GM12878 (cell line): ENCODE measurements around the gene C7orf33.

ENCODE experiments used
- MXI1 ChIP-seq: fragments of 150-350 bp; IDR thresholded peaks from 2 replicates; pipeline ENCODE4 v1.6.1; 2011; ENCODE audit warnings: low read depth, mild to moderate bottlenecking, inconsistent platforms, low read length, improper control_type of control experiment
- TF ChIP-seq, protein P1 (sequence below), 3 experiments: IDR thresholded peaks in 2 of 3; conservative IDR thresholded peaks in 1 of 3; 2 replicates each; pipeline ENCODE4 v1.5.1; 2011; ENCODE audit warnings: low read depth in 3 of 3, low read length in 3 of 3, mild to moderate bottlenecking in 3 of 3, control low read depth in 2 of 3, moderate library complexity in 2 of 3, inconsistent platforms in 1 of 3, mixed read lengths in 1 of 3; ENCODE audit not compliant: control insufficient read depth in 2 of 3, insufficient read depth in 1 of 3; ENCODE audit errors: extremely low read depth in 1 of 3
- TF ChIP-seq, protein P2 (sequence below): fragments of 450-650 bp; IDR thresholded peaks from 2 replicates; pipeline ENCODE4 v1.6.1; 2016; ENCODE audit warnings: mild to moderate bottlenecking

DNA sequence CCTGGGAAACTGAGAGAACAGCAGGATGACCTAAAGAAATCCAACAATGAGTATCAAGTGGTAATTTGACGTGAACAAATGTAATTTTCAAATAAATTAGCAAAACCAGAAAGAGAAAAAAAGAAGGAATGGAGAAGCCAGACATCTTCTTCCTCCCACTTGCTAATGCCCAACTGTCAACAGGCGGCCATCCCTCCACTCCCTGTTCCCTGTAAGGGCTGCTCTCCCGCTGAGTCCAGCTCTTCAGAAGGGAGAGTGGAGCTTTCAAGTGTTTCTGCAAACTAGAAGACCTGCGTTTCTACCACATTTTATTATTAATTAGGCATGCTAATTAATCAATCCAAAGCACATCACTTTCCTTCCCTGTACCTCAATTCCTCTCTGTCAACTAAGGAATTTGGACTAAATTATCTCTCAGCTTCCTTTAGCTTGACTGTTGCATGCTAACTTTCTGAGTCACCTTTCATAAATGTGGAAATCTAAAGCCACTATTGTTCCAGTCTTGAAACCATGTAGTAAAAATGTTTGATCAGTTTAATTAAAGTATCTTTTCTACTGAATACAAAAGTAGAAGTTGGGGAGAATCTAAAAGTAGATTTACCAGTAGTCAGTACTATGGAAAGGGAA, 59.8 kb downstream of the C7orf33 start:
- no peak for TF ChIP-seq MXI1
- TF ChIP-seq, protein P1, sequence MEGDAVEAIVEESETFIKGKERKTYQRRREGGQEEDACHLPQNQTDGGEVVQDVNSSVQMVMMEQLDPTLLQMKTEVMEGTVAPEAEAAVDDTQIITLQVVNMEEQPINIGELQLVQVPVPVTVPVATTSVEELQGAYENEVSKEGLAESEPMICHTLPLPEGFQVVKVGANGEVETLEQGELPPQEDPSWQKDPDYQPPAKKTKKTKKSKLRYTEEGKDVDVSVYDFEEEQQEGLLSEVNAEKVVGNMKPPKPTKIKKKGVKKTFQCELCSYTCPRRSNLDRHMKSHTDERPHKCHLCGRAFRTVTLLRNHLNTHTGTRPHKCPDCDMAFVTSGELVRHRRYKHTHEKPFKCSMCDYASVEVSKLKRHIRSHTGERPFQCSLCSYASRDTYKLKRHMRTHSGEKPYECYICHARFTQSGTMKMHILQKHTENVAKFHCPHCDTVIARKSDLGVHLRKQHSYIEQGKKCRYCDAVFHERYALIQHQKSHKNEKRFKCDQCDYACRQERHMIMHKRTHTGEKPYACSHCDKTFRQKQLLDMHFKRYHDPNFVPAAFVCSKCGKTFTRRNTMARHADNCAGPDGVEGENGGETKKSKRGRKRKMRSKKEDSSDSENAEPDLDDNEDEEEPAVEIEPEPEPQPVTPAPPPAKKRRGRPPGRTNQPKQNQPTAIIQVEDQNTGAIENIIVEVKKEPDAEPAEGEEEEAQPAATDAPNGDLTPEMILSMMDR (IDR thresholded peaks at IDR 0.05 in 2 of 3, conservative IDR thresholded peaks at IDR 0.05 in 1 of 3; ENCODE audit: control insufficient read depth in 2 of 3, extremely low read depth in 1 of 3, insufficient read depth in 1 of 3, low read depth in 3 of 3, low read length in 3 of 3), result no peak
- TF ChIP-seq, protein P2, sequence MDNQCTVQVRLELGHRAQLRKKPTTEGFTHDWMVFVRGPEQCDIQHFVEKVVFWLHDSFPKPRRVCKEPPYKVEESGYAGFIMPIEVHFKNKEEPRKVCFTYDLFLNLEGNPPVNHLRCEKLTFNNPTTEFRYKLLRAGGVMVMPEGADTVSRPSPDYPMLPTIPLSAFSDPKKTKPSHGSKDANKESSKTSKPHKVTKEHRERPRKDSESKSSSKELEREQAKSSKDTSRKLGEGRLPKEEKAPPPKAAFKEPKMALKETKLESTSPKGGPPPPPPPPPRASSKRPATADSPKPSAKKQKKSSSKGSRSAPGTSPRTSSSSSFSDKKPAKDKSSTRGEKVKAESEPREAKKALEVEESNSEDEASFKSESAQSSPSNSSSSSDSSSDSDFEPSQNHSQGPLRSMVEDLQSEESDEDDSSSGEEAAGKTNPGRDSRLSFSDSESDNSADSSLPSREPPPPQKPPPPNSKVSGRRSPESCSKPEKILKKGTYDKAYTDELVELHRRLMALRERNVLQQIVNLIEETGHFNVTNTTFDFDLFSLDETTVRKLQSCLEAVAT, result no peak
